GM19324 (cell line): ENCODE measurements around the gene KRT6C.

Experiments
- ATAC-seq: cut with Tn5 transposase; IDR thresholded peaks from one replicate; pipeline ENCODE4 v1.9.1; 2021; ENCODE audit warnings: mild to moderate bottlenecking, moderate library complexity; ENCODE audit not compliant: unreplicated experiment, low FRiP score

Gene KRT6C

DNA sequence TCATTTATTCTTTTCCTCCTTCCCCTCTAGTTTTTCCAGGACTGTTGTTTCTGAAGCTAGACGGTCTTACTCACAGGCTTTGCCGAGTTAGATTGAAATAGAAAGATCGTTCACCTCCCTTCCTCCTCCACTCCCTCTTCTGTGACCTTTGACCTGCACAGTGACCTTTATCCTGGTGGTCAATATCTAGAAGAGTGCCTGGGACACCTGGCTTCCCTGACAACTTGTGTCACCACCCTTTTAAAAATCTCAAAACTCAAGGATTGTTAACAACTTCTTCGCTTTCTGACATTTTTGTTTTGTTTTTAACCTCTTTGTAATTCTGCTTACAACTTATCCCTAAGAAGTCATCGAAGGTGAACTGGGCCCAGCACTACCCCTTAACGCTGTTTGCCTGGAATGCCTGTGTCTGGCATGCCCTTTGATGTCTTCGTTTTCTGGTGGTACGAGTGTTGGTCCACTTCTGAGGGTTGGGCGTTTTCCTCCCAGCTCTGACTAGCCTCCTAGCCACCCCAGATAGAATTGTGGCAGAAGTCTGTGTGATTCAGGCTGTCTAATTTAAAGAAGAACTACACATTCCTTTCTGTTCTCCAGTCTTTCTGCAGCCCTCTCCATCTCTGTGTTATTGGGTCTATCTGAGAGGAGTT lies 36.7 kb downstream of the KRT6C start:
- ATAC-seq: no peak

DNA sequence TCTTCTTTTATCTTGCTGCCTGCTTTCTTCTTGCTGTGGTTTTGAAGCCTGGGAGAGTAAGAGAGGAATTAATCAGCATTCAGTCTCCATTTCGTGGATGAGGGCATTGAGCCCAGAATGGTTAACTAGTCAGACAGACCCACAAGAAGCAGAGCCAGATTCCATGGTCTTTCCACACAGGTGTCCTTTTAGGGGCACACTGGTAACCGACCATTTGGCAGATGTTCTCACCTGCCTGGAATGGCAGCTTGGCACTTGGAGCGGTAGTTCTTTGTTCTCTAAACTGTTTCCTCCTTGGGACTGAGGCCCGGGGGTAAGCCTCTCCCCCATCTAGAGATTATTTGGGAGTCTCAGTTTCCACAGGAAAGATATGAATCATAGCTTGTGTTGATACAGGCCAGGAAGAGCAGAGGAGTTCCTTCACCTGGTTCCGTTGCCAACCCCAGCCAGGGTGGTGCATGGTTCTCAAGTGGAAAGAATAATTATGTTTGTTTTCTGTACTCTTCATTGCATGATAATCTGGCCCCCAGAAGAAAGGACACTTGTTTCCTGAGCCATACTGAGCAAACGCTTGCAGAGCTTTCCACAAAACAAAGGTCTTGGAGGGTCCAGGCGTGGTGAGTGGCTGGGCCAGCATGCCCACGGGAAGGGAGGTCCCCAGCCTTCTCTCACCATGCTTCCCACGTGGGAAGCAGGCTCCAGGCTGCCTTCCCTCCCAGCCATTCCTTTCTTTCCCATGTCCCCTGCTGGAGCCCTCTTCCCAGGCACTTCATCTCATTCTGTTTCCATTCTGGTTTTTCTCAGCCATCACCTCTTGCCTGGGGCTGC lies 37.4 kb downstream of the KRT6C start:
- ATAC-seq: no peak

DNA sequence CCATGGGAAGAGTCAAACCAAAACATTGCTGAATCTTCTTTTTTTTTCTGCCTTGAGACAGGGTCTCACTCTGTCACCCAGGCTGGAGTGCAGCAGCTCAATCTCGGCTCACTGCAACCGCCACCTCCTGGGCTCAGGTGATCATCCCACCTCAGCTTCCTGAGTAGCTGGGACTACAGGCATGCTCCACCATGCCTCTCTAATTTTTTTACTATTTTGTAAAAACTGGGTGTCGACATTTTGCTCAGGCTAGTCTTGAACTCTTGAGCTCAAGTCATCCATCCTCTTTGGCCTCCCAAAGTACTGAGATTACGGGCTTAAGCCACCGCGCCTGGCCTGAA lies 38.0 kb downstream of the KRT6C start:
- no peak for ATAC-seq

DNA sequence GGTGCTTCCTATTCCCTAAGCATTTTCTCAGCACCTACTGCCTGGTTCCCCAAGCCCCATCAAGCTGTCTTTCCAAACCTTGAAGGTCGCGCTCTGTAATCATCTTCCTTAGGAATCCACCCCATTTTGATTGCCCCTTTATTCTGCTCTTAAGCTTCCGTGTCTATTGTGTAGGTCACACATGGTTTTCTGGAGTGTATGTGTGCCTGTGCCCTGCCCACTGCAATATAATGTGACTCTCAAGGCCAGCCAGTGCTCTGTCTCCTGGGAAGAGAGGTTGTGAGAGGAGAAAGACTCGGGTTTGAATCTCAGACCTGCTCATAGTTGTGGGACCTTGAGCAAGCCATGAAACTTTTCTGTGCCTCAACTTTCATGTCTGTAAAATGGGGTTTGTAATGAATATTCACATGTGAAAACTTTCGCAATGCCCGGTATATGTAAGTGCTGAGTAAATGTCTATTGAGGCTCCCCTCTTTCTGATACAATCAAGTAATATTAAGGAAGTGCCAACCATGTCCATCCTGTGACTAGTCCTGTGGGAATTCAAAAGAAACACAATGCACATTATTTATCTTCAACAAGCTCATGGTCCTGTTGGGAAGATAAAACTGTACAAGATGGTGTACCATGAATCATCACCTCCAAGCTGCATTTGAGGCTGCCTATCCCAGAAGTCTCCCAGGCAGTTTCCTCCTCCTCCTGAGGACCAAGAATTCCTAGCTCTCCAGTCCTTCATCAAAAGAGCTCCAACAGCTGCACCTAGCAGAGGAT lies 38.7 kb downstream of the KRT6C start:
- no peak for ATAC-seq

DNA sequence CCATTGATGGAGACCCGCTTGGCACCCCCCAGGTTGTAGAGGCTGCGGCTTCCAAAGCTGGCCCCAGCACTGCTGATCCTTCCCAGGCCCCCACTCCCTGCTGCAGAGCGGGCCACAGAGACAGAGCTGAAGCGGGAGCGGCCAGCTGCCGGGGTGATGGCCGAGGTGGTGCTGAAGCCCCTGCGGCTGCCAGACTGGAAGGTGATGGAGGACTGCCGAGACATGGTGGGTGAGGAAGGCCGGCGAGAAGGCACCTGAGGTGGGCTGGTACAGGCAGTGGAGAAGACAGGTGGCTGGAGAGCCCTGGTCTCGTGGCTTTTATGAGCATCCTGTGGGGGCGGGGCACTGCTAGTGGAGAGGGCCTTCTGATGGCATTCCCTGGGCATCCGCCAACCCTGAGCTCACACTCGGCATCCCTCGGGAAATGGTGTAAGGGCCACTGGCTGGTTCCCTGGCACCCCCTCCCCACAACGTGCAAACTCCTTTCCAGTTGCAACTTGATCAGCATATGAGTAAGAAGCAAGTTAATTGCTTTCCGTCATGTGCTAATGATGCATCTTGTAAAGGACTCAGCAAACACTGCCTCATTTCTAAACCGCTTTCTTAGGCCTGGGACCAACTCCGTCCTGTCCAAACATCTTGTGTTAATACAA lies 39.4 kb downstream of the KRT6C start, which contains the start of gene KRT75:
Gene KRT75, minus strand, starts transcription at position 291 of the 653 bp plus-strand sequence. Its CDS starts 67 bp downstream, at position 224.
- no peak for ATAC-seq

DNA sequence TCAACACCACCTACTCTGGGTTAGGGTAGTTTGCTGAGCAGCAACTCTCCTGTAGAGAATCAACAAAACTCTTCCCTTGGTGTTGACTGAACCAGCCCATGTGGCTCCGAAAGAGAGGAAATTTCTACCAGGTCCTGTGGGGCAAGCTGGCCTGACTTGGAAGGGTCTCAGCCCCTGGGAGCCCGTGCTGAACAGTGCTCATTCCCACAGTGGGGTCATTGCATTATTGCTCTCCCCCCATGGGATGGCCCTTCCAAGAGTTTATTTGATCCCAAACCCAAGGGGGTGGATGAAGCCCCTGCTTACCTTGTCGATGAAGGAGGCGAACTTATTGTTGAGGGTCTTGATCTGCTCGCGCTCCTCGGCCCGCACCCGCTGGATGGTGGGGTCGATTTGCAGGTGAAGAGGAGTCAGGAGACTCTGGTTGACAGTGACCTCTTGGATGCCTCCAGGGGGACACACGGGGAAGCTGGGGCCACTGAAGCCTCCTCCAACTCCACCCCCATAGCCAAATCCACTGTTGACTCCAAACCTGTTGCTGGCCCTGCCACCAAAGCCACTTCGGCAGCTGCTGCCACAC lies 40.0 kb downstream of the KRT6C start:
- no peak for ATAC-seq

DNA sequence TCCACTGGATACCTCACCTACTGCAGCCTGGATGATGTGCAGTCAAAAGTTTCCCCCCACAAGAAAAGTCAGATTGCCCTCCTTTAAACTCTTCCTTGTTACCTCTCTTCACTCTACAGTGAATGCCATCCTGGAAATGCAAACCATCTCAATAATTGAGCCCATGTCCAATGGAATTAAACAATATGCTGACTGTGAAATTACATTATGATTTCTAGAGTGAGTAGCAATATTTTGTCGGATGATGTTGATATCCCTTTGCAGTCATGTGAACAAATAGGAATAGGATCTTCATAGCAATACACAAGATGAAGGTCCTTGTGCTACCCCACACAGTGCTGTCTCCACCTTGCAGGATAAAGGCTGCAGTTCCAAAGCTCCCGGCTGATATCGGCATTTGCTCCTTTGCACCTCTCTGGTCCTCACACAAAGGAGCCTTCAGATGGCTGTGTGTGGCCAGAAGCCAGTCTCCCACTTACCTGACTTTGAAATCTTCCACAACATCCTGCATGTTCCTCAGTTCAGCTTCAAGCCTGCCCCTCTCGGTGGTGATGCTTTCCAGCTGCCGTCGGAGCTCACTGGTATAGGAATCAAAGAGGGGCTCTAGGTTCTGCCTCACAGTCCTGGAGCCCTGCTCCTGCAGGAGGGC lies 40.9 kb downstream of the KRT6C start:
- no peak for ATAC-seq

DNA sequence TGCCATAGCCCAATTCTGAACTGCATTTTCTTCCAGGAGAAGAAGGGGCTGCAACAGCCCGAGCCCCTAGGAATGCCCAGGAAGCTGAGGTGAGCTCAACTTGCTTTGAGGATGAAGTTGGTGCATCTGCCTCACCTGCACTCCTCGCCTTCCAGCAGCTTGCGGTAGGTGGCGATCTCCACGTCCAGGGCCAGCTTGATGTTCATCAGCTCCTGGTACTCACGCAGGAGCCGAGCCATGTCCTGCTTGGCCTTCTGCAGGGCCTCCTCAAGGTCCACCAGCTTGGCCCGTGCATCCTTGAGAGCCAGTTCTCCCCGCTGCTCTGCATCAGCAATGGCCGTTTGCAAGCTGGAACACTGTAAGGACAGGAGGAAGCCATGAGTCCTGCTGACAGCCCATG lies 45.5 kb downstream of the KRT6C start:
- ATAC-seq: no peak

DNA sequence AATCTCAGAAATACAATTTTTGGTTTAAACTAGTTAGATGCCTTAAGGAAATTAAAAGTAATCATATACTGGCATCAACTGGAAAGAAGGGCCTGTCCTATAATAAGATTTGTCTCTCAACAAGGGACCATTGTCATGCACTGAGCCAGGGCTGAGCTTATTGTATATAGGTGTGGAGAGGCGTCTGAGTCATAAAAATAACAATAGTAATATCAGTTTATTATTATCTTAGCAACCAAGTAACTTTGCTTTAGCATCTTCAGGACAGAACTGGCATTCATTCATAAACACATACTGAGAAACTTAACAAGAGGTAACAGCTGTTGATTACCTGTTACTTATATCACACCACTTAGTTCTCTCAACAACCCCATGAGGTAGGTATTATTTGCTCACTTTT lies 46.5 kb downstream of the KRT6C start:
- ATAC-seq: no peak

DNA sequence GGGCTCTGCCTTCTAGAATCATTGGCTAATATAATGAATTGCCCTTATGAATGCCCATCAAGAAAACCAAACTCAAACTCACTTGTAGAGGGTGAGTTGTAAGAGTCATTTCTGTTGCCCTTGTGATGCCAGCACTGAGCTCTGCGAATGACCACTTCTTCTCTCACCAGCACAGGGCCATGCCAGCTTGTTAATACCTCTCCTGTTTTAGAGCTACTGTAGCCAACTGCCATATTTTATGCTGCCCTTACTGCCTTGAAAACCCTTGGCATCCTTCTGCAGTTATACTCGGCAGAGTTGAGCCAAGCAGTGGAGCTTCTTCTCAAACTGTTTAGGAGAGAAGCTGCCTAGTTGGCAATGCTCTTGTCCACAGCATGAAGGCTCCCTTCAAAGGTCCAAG lies 47.6 kb downstream of the KRT6C start:
- ATAC-seq: no peak

DNA sequence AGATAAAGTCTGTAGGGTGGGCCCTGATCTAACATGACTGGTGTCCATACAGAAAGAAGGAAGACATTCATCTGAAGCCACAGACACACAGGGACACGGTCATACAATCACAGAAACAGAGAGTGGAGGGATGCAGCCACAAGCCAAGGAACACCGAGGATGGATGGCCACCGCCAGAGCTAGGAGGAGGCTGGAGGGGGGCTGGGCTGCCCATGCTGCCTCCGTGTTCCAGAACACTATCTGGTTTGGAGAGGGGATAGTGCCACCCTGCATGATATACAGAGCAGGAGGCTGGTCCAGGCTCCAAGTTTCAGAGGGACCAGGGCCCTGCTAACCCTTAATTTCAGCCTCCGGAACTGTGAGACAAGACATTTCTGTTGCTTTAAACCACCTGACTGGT lies 48.1 kb downstream of the KRT6C start:
- ATAC-seq: no peak

DNA sequence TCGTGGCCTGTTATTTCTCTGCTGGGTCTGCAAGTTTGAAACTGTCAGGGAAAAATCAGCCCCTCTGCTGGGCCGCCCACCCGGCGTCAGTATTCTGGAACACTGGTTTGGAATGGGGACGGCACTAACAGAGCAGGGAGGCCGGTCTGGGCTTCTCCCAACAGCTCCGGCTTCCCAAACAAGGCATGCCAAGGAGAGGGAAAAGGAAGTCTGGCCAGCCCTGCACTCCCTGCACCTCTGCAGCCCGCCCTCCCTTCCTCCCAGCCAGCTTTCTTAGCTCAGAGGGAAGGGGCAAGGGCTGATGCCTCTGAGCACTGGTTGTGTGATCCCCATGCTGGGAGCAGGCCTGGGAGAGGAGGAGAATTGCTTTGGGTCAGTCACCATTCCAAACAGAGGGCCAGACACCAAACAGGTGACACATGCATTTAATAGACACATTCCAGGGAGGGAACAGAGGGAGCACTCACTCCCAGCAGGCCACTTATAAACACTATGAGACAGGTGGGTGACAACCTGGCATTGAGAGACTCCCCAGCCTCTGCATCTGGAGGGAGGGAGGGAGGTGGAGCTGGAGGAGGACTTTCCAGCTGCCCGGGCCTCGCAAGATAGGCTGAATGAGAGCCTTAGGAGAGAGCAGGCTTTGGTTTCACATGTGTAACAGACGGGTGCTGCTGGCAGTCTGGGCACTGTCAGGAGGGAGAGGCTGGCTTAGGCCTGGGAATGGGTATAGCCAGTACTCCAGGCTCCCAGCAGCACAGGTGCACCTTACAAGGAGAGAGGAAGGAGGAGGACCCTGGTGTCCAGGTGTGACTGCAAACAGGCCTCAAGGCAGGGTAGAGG lies 49.7 kb downstream of the KRT6C start:
- ATAC-seq: no peak

DNA sequence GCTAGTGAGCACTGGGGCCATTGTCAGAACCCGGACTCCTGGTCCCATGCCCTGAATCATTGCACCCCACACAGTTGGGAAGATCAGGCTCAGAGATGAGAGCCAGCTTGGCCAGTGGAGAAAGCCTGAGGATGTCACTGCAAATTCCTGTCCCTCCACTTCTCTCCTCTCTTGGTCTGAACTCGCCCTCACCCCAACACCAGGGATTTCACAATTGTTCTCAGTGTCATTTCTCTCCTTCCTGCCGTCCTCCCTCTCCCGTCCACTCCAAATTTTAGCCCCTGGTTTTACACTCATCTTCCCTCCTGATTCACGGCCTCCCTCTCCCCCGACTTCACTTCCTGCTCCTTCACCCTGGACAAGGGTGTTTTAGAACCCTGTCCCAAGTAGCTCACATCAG lies 50.6 kb downstream of the KRT6C start:
- ATAC-seq: no peak

DNA sequence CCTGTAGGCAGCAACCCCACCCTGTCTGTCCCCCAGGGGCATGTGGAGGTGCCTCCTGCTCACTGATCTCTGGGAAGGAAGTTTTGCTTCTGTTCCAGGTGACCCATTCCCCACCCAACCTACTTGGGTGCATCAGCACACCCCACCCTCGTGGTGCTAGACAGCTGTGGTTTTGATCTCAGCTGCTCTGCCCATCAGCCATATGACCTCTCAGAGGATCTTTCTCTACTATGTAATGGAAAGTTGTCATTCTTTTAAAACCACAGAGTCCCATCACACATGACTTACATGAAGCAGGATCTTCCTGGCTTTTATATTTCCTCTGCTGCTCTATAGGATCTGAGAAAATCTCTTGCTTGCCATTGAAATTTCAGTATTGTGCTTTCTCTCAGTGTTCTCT lies 53.9 kb downstream of the KRT6C start:
- ATAC-seq: no peak

DNA sequence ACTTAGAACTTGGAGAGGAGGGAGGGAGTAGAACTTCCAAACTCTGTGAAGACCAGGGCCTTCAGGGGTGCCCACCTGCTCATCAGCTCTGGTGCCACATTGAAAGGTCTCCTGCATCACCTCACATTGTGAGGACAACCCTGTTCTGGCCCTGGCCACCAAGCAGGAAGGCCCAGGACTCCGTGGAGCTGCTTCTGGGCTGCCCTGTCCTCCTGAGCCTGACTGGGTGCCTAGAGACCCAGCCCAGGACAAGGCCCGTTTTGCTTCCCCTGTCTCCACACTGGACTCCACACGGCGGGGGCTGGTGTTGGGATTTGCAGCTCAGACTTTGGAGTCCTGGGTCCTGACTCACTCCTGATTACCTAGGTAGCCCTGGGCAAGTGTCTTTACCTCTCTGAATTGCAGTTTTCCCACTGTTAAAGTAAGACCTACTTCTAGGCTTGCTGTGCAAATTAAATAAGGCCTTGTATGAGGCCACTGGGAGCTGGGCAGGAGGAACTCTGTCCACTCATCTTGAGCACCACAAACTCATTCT lies 55.0 kb downstream of the KRT6C start:
- ATAC-seq: no peak
